Measurements from ENCODE around the gene WDR53. TPM values are rescaled to one million over a fixed set of nuclear protein-coding genes. Genes with fewer than 3 reads are reported as not detected.
"Not testable (repeated sequence)": the region's sequence is repeated elsewhere in the genome, so short reads cannot be mapped to it uniquely, and the experiment has no call there.

The WDR53 gene
- total RNA-seq (2014; rRNA removed; shearing (Covaris generic)) (10.8 TPM in 2 replicates), total RNA-seq (2022) (15.6 and 16.5 TPM in 2 replicates), Bru-seq, nascent RNA (percentile 78 among the genes with signal in this experiment), BruChase-seq, experiment 1, labeled RNA remaining after a 6-hour chase (percentile 69 among the genes with signal in this experiment), BruChase-seq, experiment 2, labeled RNA remaining after a 2-hour chase (percentile 73 among the genes with signal in this experiment)
- long read RNA-seq, partial matches to known transcripts = 15 of 46 reads
- long read RNA-seq, other reads (novel, unspliced or antisense) = 26 of 46 reads

DNA sequence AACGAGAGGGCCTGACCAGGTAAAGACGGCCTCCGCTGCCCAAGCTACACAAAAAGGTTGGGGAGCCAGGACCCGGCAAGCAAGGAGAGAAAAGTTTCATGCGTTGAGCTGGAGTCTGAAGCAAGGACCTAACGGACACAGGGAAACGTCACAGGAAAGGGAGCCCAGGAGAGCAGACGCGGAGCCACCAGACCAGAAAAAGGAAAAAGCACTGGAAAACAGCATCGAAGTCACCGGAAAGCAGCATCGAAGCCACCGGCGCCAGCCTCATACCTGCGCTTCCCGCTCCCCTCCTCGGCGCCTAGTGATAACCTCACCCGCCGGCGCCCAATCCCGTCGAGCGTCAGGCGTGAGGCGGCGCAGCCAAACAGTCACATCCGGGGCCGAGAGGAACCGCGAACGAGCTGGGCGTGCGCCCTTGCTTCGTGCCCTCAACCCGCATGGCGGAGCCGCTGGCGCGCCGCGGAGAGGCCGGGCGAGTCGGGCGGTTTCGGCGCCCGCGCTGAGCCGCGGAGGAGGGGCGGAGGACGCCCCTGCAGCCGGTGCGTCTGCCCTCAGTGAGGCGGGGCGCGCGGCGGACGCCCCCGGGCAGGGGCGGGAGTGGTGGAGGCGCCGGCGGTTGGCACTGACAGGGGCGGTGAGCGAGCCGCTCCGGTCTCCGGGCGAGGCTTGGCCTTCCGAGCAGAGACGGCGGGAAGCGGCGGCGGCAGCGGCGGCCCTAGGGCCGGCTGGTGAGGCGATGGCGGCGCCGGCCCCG, at the start of gene WDR53, which contains the start of gene FBXO45:
WDR53 (minus strand) TSS at position 309 of the 757 bp plus-strand sequence. CDS start 7,079 bp downstream, outside the sequence.
FBXO45 (plus strand) TSS at position 415 of the 757 bp plus-strand sequence; CDS start at position 740, 325 bp downstream.
- intact Hi-C loops (cut with micrococcal nuclease; ENCODE audit: unreplicated experiment) = loop anchor here (1.0 to 2.0 kb wide), 2 partner anchors 66 to 374 kb away; partner anchors contain the start of genes NCBP2 and RNF168
- BruUV-seq (replicated peaks) = no TSS peak
- Histone ChIP-seq H3K4me2 (ENCODE audit: low read length) (peak within 1 kb of the TSS; percentile 93), H3K79me2 (ENCODE audit: insufficient read depth, low read depth, low read length) (peaks cover 55% of the 10 kb centered on the region), H2AFZ (ENCODE audit: low read length) (peak within 1 kb of the TSS; percentile 81), H3K36me3 (ENCODE audit: insufficient read depth, low read length) (peaks cover 20% of the 10 kb centered on the region; the same call in 1 of the 2 replicates), H3K9me2 (ENCODE audit: insufficient read depth, low read length) (no peaks in the 10 kb centered on the region), H3K4me1 (ENCODE audit: insufficient read depth, low read length, poor library complexity, severe bottlenecking) (peaks cover 28% of the 10 kb centered on the region), H4K20me1 (ENCODE audit: insufficient read depth, low read length) (peaks cover 15% of the 10 kb centered on the region; the same call in 1 of the 2 replicates), H3K4me3 (ENCODE audit: low read depth, low read length, poor library complexity, severe bottlenecking) (peak within 1 kb of the TSS; percentile 85), H3K27ac (ENCODE audit: low read depth, low read length, poor library complexity, severe bottlenecking) (peak within 1 kb of the TSS; percentile 52), H3K9me3 (ENCODE audit: low read length) (no peaks in the 10 kb centered on the region)
- DNase-seq (ENCODE audit: low spot score) = peak; percentile 97
- TF ChIP-seq EZH2phosphoT487 (IDR thresholded peaks at IDR 0.05; ENCODE audit: borderline replicate concordance, low read depth, low read length) = no peak
- TF ChIP-seq, protein P1, sequence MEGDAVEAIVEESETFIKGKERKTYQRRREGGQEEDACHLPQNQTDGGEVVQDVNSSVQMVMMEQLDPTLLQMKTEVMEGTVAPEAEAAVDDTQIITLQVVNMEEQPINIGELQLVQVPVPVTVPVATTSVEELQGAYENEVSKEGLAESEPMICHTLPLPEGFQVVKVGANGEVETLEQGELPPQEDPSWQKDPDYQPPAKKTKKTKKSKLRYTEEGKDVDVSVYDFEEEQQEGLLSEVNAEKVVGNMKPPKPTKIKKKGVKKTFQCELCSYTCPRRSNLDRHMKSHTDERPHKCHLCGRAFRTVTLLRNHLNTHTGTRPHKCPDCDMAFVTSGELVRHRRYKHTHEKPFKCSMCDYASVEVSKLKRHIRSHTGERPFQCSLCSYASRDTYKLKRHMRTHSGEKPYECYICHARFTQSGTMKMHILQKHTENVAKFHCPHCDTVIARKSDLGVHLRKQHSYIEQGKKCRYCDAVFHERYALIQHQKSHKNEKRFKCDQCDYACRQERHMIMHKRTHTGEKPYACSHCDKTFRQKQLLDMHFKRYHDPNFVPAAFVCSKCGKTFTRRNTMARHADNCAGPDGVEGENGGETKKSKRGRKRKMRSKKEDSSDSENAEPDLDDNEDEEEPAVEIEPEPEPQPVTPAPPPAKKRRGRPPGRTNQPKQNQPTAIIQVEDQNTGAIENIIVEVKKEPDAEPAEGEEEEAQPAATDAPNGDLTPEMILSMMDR (conservative IDR thresholded peaks at IDR 0.05; ENCODE audit: low read length) = no peak
- ChIA-PET POLR2A (interaction anchor here (0.6 to 1.0 kb wide), 2 partner anchors 12 to 1249 kb away, joined by 3 read pairs; no protein-coding TSS in a partner anchor), CTCF (ENCODE audit: unreplicated experiment) (no interaction called here)

DNA sequence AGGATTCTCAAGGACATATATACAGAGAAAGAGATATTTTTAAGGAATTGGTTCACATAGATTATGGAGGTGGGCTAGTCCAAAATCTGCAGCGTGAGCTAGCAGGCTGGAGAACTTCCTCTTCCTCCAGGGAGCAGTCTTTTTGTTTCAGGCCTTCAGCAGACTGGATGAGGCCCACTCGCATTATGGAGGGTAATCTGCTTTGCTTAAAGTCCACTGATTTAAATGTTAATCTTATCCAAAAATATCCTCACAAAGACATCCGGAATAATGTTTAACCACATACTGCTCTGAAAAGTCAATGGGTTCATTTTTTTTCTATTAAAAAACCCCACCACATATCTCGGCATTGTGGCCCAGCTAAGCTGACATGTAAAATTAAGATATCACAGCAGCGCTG, 48.9 kb upstream of the WDR53 start:
- DNase-seq (ENCODE audit: low spot score) = no peak
- ChIA-PET CTCF (ENCODE audit: unreplicated experiment) (no interaction called here), POLR2A (interaction anchor here (0.7 to 1.5 kb wide), 2 partner anchors 15 to 1224 kb away, joined by 3 to 4 read pairs; no protein-coding TSS in a partner anchor)
- TF ChIP-seq, protein P1 (conservative IDR thresholded peaks at IDR 0.05; ENCODE audit: low read length) = no peak
- TF ChIP-seq EZH2phosphoT487 (IDR thresholded peaks at IDR 0.05; ENCODE audit: borderline replicate concordance, low read depth, low read length) = no peak
- BruUV-seq (replicated peaks) = no TSS peak
- H3K27ac ChIP-seq (ENCODE audit: low read depth, low read length, poor library complexity, severe bottlenecking) = no peak overlapping the region
- no peaks in the 10 kb centered on the region for H3K9me2 ChIP-seq (ENCODE audit: insufficient read depth, low read length)
- H3K9me3 ChIP-seq (ENCODE audit: low read length) = no peaks in the 10 kb centered on the region
- H2AFZ ChIP-seq (ENCODE audit: low read length) = peak overlapping the region; percentile 92
- H3K4me2 ChIP-seq (ENCODE audit: low read length) = peak overlapping the region; percentile 4; the same call in 1 of the 2 replicates
- intact Hi-C loops (cut with micrococcal nuclease; ENCODE audit: unreplicated experiment) = no loop called here
- no peaks in the 10 kb centered on the region for H4K20me1 ChIP-seq (ENCODE audit: insufficient read depth, low read length)
- peaks cover 8% of the 10 kb centered on the region for H3K4me1 ChIP-seq (ENCODE audit: insufficient read depth, low read length, poor library complexity, severe bottlenecking)
- no peak overlapping the region for H3K4me3 ChIP-seq (ENCODE audit: low read depth, low read length, poor library complexity, severe bottlenecking)
- no peaks in the 10 kb centered on the region for H3K36me3 ChIP-seq (ENCODE audit: insufficient read depth, low read length)
- H3K79me2 ChIP-seq (ENCODE audit: insufficient read depth, low read depth, low read length) = no peaks in the 10 kb centered on the region

DNA sequence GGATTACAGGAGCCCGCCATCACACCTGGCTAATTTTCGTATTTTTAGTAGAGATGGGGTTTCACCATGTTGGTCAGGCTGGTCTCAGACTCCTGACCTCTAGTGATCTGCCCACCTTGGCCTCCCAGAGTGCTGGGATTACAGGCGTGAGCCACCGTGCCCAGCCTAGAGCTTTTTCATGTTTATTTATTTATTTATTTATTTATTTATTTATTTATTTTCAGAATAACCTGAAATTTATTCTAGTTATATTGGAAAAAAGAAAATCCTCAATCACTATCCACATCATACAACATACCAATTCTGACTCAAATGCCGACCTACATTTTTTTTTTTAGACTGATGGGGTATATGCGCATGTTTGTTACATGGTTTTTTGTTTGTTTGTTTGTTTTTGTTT, 46.9 kb upstream of the WDR53 start:
- intact Hi-C loops (cut with micrococcal nuclease; ENCODE audit: unreplicated experiment); H3K9me2 ChIP-seq (ENCODE audit: insufficient read depth, low read length); H2AFZ ChIP-seq (ENCODE audit: low read length); DNase-seq (ENCODE audit: low spot score); CTCF ChIA-PET (ENCODE audit: unreplicated experiment); H3K36me3 ChIP-seq (ENCODE audit: insufficient read depth, low read length); BruUV-seq (replicated peaks); H3K4me1 ChIP-seq (ENCODE audit: insufficient read depth, low read length, poor library complexity, severe bottlenecking); H3K27ac ChIP-seq (ENCODE audit: low read depth, low read length, poor library complexity, severe bottlenecking); H3K4me2 ChIP-seq (ENCODE audit: low read length); H3K79me2 ChIP-seq (ENCODE audit: insufficient read depth, low read depth, low read length); H3K4me3 ChIP-seq (ENCODE audit: low read depth, low read length, poor library complexity, severe bottlenecking); H3K9me3 ChIP-seq (ENCODE audit: low read length); H4K20me1 ChIP-seq (ENCODE audit: insufficient read depth, low read length): not testable (repeated sequence)
- POLR2A ChIA-PET = interaction anchor here (0.6 kb wide), 2 partner anchors 177 to 330 kb away, joined by 4 to 5 read pairs; no protein-coding TSS in a partner anchor

All from OCI-LY7 (cell line).